Mucosa of descending colon (tissue), 3 donors: ENCODE results near the gene GRIK5. TPM values are rescaled to one million over a fixed set of nuclear protein-coding genes. Genes with fewer than 3 reads are reported as not detected.

ENCODE experiments used
- ATAC-seq: fragments of 200-7000 bp; cut with Tn5 transposase; one replicate; pipeline ENCODE4 v1.9.1; 2020; ENCODE audit warnings: mild to moderate bottlenecking, moderate library complexity
- DNase-seq, 3 donors: peaks; one replicate each; pipeline ENCODE4 v3.0.0-alpha.2; 2020
- H3K36me3 ChIP-seq: fragments of 200-600 bp; one replicate; pipeline ENCODE4 v1.8.0; 2021; ENCODE audit warnings: low read depth, mild to moderate bottlenecking
- H3K4me1 ChIP-seq: fragments of 200-600 bp; one replicate; pipeline ENCODE4 v1.8.0; 2021; ENCODE audit warnings: low read depth, mild to moderate bottlenecking
- H3K4me3 ChIP-seq: fragments of 200-600 bp; one replicate; pipeline ENCODE4 v1.8.0; 2021; ENCODE audit warnings: mild to moderate bottlenecking
- H3K9me3 ChIP-seq: fragments of 200-600 bp; one replicate; pipeline ENCODE4 v1.8.0; 2021; ENCODE audit warnings: mild to moderate bottlenecking
- intact Hi-C, 2 donors: fragments of 100-400 bp; cut with DNase I in 1 of 2; cut with micrococcal nuclease in 1 of 2; formaldehyde crosslinking; loops; one replicate each; pipeline versions ENCODE4 v1.11.0 to v1.11.1; 2022; cut with DNase I, micrococcal nuclease
- total RNA-seq, 3 donors: library from RNA; stranded (reverse); fragmentation: NEBNext Ultra II Directional in 2 of 3; extraction: Animal tissue kit (Norgen Biotek cat#: 25700) in 2 of 3; gene quantifications; one replicate each; pipeline versions ENCODE4 v1.2.1 to v1.2.4, GENCODE V29; 2021 to 2023
- TF ChIP-seq, protein P1 (sequence below): fragments of 200-600 bp; IDR thresholded peaks from one replicate; pipeline ENCODE4 v1.8.0; 2022; ENCODE audit warnings: antibody characterized with exemption, mild to moderate bottlenecking
- donor health status: DM: no; HTN: no; CAD: no; lungs with moderate emphysema.
- donor health status: DM: no; HTN: no; CAD: no.
- donor health status: DM: no; HTN: yes; CAD: no.

The GRIK5 gene
- total RNA-seq, 3 donors from 2014 or later, result 0.67 to 25.8 (median 2.0) TPM

DNA sequence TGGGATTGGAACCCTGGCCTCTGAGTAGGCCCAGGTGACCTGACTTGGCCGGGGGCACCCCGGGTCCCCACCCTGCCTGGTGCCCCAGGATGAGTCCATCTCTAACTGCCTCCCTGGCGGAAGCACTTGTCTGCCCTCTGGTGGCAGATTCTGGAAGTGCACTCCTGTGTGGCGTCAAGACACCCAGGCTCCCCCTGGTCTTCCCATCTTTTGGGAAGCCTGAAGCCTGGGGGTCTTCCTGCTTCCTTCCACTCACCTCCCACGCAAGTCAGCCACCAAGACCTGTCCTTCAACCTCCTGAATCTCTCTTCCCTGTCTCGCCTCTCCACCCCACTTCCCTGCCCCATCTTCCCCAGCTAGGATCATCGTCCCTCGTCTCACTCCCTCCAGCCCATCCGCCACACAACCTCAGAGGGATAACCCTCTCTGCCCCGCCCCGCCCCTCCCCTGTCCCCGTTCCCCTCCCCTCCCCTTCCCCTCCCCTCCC is 118.3 kb downstream of the GRIK5 start:
- intact Hi-C loops, result loop anchor here (5.0 kb wide), 1 partner anchor 79 kb away; no protein-coding TSS in a partner anchor
- no peak overlapping the region for H3K4me3 ChIP-seq
- H3K9me3 ChIP-seq, result no peaks in the 10 kb centered on the region
- DNase-seq (peak; percentile 78 to 92 (median 90)), ATAC-seq (peak; percentile 82)
- peaks cover 7% of the 10 kb centered on the region for H3K4me1 ChIP-seq
- TF ChIP-seq, protein P1, sequence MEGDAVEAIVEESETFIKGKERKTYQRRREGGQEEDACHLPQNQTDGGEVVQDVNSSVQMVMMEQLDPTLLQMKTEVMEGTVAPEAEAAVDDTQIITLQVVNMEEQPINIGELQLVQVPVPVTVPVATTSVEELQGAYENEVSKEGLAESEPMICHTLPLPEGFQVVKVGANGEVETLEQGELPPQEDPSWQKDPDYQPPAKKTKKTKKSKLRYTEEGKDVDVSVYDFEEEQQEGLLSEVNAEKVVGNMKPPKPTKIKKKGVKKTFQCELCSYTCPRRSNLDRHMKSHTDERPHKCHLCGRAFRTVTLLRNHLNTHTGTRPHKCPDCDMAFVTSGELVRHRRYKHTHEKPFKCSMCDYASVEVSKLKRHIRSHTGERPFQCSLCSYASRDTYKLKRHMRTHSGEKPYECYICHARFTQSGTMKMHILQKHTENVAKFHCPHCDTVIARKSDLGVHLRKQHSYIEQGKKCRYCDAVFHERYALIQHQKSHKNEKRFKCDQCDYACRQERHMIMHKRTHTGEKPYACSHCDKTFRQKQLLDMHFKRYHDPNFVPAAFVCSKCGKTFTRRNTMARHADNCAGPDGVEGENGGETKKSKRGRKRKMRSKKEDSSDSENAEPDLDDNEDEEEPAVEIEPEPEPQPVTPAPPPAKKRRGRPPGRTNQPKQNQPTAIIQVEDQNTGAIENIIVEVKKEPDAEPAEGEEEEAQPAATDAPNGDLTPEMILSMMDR, result peak; percentile 99
- H3K36me3 ChIP-seq, result no peaks in the 10 kb centered on the region

Other genes with a start within 250 kb of the GRIK5 start
- gene LYPD4, start 225.5 kb downstream of the GRIK5 start, total RNA-seq, result not detected
- not detected for gene DMRTC2, start 225.2 kb downstream of the GRIK5 start, total RNA-seq
- 1,000 to 10,000 TPM; 1,251 to 1,696 (median 1,572) TPM for gene RPS19, start 210.0 kb downstream of the GRIK5 start, total RNA-seq
- 1 to 10 TPM; 2.7 to 7.3 (median 3.9) TPM for gene CD79A, start 192.9 kb downstream of the GRIK5 start, total RNA-seq
- gene ARHGEF1, start 187.0 kb downstream of the GRIK5 start, total RNA-seq, result 100 to 1,000 TPM in 1 of 3 donors, 10 to 100 TPM in 2; 84.9 to 125 (median 92.3) TPM
- 1 to 10 TPM in 1 of 3 donors, under 1 TPM in 2; 0.70 to 1.1 (median 0.98) TPM for gene ERFL, start 141.8 kb downstream of the GRIK5 start, total RNA-seq
- 100 to 1,000 TPM; 150 to 160 (median 152) TPM for gene RABAC1, start 110.9 kb downstream of the GRIK5 start, total RNA-seq
- gene ATP1A3, start 76.0 kb downstream of the GRIK5 start, total RNA-seq, result 1 to 10 TPM in 1 of 3 donors, not detected in 2; 8.3 TPM
- gene ZNF574, start 6.0 kb upstream of the GRIK5 start, total RNA-seq, result 10 to 100 TPM; 11.2 to 17.5 (median 17.0) TPM
- 1 to 10 TPM; 3.9 to 6.8 (median 6.1) TPM for gene POU2F2, start 62.2 kb upstream of the GRIK5 start, total RNA-seq
- 10 to 100 TPM; 28.0 to 40.1 (median 35.7) TPM for gene DEDD2, start 147.5 kb upstream of the GRIK5 start, total RNA-seq
- gene ZNF526, start 150.1 kb upstream of the GRIK5 start, total RNA-seq, result 10 to 100 TPM in 2 of 3 donors, 1 to 10 TPM in 1; 9.9 to 13.4 (median 10.4) TPM
- 10 to 100 TPM; 41.8 to 52.0 (median 46.9) TPM for gene GSK3A, start 172.4 kb upstream of the GRIK5 start, total RNA-seq
- gene ERF, start 184.9 kb upstream of the GRIK5 start, total RNA-seq, result 10 to 100 TPM; 35.7 to 75.2 (median 42.0) TPM
- 10 to 100 TPM; 47.3 to 78.0 (median 50.0) TPM for gene CIC, start 199.0 kb upstream of the GRIK5 start, total RNA-seq
- gene PRR19, start 231.9 kb upstream of the GRIK5 start, total RNA-seq, result 1 to 10 TPM in 1 of 3 donors, not detected in 2; 1.0 TPM
- 10 to 100 TPM; 15.3 to 32.6 (median 22.9) TPM for gene PAFAH1B3, start 232.4 kb upstream of the GRIK5 start, total RNA-seq
- gene TMEM145, start 243.1 kb upstream of the GRIK5 start, total RNA-seq, result under 1 TPM in 2 of 3 donors, not detected in 1; 0.17 to 0.63 TPM